Activated T-cell treated with anti-CD3 and anti-CD28 coated beads, Interleukin-2, amount 50 U/mL, for 1 hour (primary cell): ENCODE data around the gene EIF3D.

Experiments used
- DNase-seq: peaks from one replicate; pipeline ENCODE4 v3.0.0-alpha.2; 2020

EIF3D gene

GRCh38 chr22:36463783-36464184, 65.2 kb downstream of the EIF3D start:
- DNase-seq = no peak

- no peak for DNase-seq
These were observed 67.0 kb downstream of the EIF3D start for GRCh38 chr22:36461665-36462649.
